HFFc6 (cell line): ENCODE measurements around the gene ATXN1. TPM values are rescaled to one million over a fixed set of nuclear protein-coding genes. Genes with fewer than 3 reads are reported as not detected.
A peak's percentile ranks its signal among the peaks of the same experiment; 100 is the strongest.

Experiments
- DNase-seq: peaks from one replicate; pipeline ENCODE4 v3.0.0-alpha.2; 2018
- H3K27ac Mint-ChIP-seq: 2 replicates; pipeline ENCODE4 v1.8.0; 2020; ENCODE audit warnings: mild to moderate bottlenecking, mixed read lengths
- H3K27me3 Mint-ChIP-seq: 2 replicates; pipeline ENCODE4 v1.8.0; 2021; ENCODE audit warnings: mild to moderate bottlenecking, moderate library complexity, mixed read lengths; ENCODE audit not compliant: insufficient read depth
- H3K36me3 Mint-ChIP-seq: 2 replicates; pipeline ENCODE4 v1.8.0; 2021; ENCODE audit warnings: low read depth, mixed read lengths
- H3K4me1 Mint-ChIP-seq: 2 replicates; pipeline ENCODE4 v1.8.0; 2020; ENCODE audit warnings: low read depth, mixed read lengths
- H3K4me3 Mint-ChIP-seq: 2 replicates; pipeline ENCODE4 v1.8.0; 2020; ENCODE audit warnings: mild to moderate bottlenecking, moderate library complexity, mixed read lengths
- H3K9me3 Mint-ChIP-seq: 2 replicates; pipeline ENCODE4 v1.8.0; 2020; ENCODE audit warnings: mild to moderate bottlenecking, mixed read lengths
- CTCF ChIP-seq: fragments of 200-600 bp; sonication (generic); IDR thresholded peaks from 2 replicates; pipeline ENCODE4 v1.5.0; 2021; ENCODE audit warnings: antibody characterized with exemption, mild to moderate bottlenecking
- total RNA-seq, 6 experiments: library from RNA; stranded (reverse); fragmentation: NEBNext Ultra II Directional; extraction: Animal tissue kit (Norgen Biotek cat#: 25700); gene quantifications; 2 replicates in 1 of 6; 3 replicates in 5 of 6; pipeline ENCODE4 v1.2.3, GENCODE V29; 2021

ATXN1 gene
- total RNA-seq, 6 experiments from 2014 or later: 28.2 to 41.5 (median 30.5) TPM

GRCh38 chr6:16421462-16421960 is 339.7 kb downstream of the ATXN1 start:
- peak overlapping the region; percentile 90 for H3K27ac Mint-ChIP-seq
- no peak for DNase-seq
- no peaks in the 10 kb centered on the region for H3K9me3 Mint-ChIP-seq
- H3K36me3 Mint-ChIP-seq: no peaks in the 10 kb centered on the region
- no peak for TF ChIP-seq CTCF
- H3K4me3 Mint-ChIP-seq: peak overlapping the region; percentile 79
- H3K4me1 Mint-ChIP-seq: peaks cover 36% of the 10 kb centered on the region
- no peaks in the 10 kb centered on the region for H3K27me3 Mint-ChIP-seq

- H3K27me3 Mint-ChIP-seq: no peaks in the 10 kb centered on the region
- H3K4me1 Mint-ChIP-seq: peaks cover 36% of the 10 kb centered on the region
- peak overlapping the region; percentile 90 for H3K27ac Mint-ChIP-seq
- H3K4me3 Mint-ChIP-seq: peak overlapping the region; percentile 79
- no peaks in the 10 kb centered on the region for H3K9me3 Mint-ChIP-seq
- TF ChIP-seq CTCF: no peak
- H3K36me3 Mint-ChIP-seq: no peaks in the 10 kb centered on the region
- peak; percentile 88 for DNase-seq
Observed at GRCh38 chr6:16420715-16421461, 340.4 kb downstream of the ATXN1 start.

GRCh38 chr6:16420337-16420714 is 340.9 kb downstream of the ATXN1 start:
- peak overlapping the region; percentile 90 for H3K27ac Mint-ChIP-seq
- no peak for TF ChIP-seq CTCF
- DNase-seq: no peak
- peak overlapping the region; percentile 79; the same call in 1 of the 2 replicates for H3K4me3 Mint-ChIP-seq
- no peaks in the 10 kb centered on the region for H3K27me3 Mint-ChIP-seq
- peaks cover 36% of the 10 kb centered on the region for H3K4me1 Mint-ChIP-seq
- H3K9me3 Mint-ChIP-seq: no peaks in the 10 kb centered on the region
- H3K36me3 Mint-ChIP-seq: no peaks in the 10 kb centered on the region

- Mint-ChIP-seq H3K9me3 (no peaks in the 10 kb centered on the region), H3K36me3 (no peaks in the 10 kb centered on the region), H3K4me3 (no peak overlapping the region), H3K27ac (peak overlapping the region; percentile 90), H3K27me3 (no peaks in the 10 kb centered on the region), H3K4me1 (peaks cover 36% of the 10 kb centered on the region)
- TF ChIP-seq CTCF: no peak
- no peak for DNase-seq
Observed at GRCh38 chr6:16419636-16420336, 341.5 kb downstream of the ATXN1 start.

- no peaks in the 10 kb centered on the region for H3K9me3 Mint-ChIP-seq
- peaks cover 35% of the 10 kb centered on the region for H3K4me1 Mint-ChIP-seq
- TF ChIP-seq CTCF: no peak
- H3K4me3 Mint-ChIP-seq: no peak overlapping the region
- no peak for DNase-seq
- H3K36me3 Mint-ChIP-seq: no peaks in the 10 kb centered on the region
- H3K27ac Mint-ChIP-seq: no peak overlapping the region
- H3K27me3 Mint-ChIP-seq: no peaks in the 10 kb centered on the region
Observed at GRCh38 chr6:16418151-16418550, 343.1 kb downstream of the ATXN1 start.
